ENCODE data around the gene SLC38A5. TPM values are rescaled to one million over a fixed set of nuclear protein-coding genes. Genes with fewer than 3 reads are reported as not detected.

SLC38A5 gene
- total and polyA plus RNA-seq, 9 of the 15 experiments (the other 6 are each of a cell fraction or from before 2014, with no cell fraction given) = 9.3 to 228 (median 142) TPM

- TF ChIP-seq MNT (conservative IDR thresholded peaks at IDR 0.05) (0 out of 4 replicates have a peak, but pooled peaks of 1 of the 2 experiments have one; percentile 31), ZNF449 (CRISPR knock-in tag; IDR thresholded peaks at IDR 0.05) (no peak), TCF3 (CRISPR knock-in tag; IDR thresholded peaks at IDR 0.05) (peak; percentile 44), DPF2 (IDR thresholded peaks at IDR 0.05) (0 out of 2 replicates have a peak, but pooled peaks have one; percentile 31), NCOA2 (IDR thresholded peaks at IDR 0.05; ENCODE audit: partially characterized antibody in 2 of 2) (no peak), KLF1 (tag; IDR thresholded peaks at IDR 0.05) (peak; percentile 82; the same call in 1 of the 2 replicates), CREBBP (IDR thresholded peaks at IDR 0.05; ENCODE audit: low read depth, low read length) (no peak), ZNF175 (CRISPR knock-in tag; IDR thresholded peaks at IDR 0.05; ENCODE audit: low read depth) (no peak), MYC (IDR thresholded peaks at IDR 0.05; ENCODE audit: low read depth, low read length) (0 out of 2 replicates have a peak, but pooled peaks have one; percentile 17), MYC (CRISPR knock-in tag; IDR thresholded peaks at IDR 0.05; ENCODE audit: borderline replicate concordance, low read depth) (no peak), EGR1 (conservative IDR thresholded peaks at IDR 0.05) (no peak), RUNX1 (IDR thresholded peaks at IDR 0.05; ENCODE audit: low read depth) (0 out of 2 replicates have a peak, but pooled peaks have one; percentile 61)
Observed at GRCh38 chrX:48487362-48487798, 17.3 kb upstream of the SLC38A5 start (continued).

All from K562 (cell line).